ENCODE data around the gene PRLR.

DNA sequence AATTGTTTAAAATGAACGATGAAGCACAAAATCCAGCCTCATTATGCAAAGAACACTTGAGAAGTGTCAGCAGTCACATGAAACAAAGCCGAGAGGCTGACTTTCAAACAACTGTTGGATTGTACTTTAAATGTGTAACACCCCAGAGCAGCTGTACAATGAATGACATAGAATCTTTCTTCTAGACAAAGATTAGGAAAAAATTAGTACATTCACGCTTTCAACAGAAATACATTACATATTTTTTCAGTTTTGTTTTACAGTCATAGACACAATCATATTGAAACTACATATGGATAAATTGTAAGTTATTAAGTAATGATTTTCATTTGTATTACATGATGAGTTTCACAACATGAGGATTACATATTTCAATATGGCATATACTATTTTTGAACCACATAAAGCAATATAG, 171.9 kb downstream of the PRLR start:
- TF ChIP-seq, protein P1, sequence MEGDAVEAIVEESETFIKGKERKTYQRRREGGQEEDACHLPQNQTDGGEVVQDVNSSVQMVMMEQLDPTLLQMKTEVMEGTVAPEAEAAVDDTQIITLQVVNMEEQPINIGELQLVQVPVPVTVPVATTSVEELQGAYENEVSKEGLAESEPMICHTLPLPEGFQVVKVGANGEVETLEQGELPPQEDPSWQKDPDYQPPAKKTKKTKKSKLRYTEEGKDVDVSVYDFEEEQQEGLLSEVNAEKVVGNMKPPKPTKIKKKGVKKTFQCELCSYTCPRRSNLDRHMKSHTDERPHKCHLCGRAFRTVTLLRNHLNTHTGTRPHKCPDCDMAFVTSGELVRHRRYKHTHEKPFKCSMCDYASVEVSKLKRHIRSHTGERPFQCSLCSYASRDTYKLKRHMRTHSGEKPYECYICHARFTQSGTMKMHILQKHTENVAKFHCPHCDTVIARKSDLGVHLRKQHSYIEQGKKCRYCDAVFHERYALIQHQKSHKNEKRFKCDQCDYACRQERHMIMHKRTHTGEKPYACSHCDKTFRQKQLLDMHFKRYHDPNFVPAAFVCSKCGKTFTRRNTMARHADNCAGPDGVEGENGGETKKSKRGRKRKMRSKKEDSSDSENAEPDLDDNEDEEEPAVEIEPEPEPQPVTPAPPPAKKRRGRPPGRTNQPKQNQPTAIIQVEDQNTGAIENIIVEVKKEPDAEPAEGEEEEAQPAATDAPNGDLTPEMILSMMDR (IDR thresholded peaks at IDR 0.05; ENCODE audit: poor library complexity, severe bottlenecking) = no peak
- no peak for TF ChIP-seq RAD21 (conservative IDR thresholded peaks at IDR 0.05)

Data from neural cell (in vitro differentiated cells).